Stimulated activated CD8-positive, alpha-beta memory T cell treated with anti-CD3 and anti-CD28 coated beads, Interleukin-7, amount 100 ng/mL, for 4 hours (primary cell): Measurements from ENCODE around the gene CIAO2A.
"Not testable (repeated sequence)": the region's sequence is repeated elsewhere in the genome, so short reads cannot be mapped to it uniquely, and the experiment has no call there.

Experiments used
- DNase-seq, 2 donors: peaks; one replicate each; pipeline ENCODE4 v3.0.0-alpha.2; 2020; ENCODE audit warnings: low read depth in 2 of 2

CIAO2A gene

DNA sequence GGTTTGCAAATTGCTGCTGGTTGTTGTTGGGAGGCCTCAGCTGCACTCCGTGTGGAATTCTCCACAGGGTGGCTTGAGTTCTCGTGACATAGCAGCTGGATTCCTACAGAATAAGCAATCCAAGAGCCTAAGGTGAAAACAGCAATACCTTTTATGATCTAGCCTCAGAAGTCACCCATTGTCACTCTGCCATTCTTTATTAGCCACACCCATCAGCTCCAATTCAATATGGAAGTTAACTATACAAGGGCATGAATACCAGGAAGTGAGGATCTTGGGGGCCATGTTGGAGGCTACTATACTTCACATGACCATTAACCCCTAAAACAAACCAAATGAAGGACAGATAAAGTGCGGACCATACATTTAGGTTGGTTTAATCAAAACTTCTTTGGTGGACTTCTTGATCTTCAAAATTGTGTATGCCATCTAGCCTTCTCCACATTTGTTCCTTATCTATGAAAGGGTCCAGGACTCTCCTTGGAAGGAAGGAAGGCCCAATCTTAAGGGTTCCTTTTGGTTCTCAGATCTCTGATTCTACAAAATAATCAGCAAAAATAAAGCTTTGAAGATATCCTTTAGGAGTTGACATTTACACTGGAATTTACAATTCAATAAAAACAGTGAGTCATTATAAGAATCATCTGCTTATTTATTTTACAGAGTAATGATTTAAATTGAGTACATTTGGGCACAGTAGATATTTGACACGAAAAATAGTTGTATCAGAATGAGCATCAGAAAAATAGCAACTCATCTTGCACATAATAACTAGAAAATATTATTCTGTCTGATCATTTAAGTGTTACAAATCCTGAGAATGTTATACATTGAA lies 21.5 kb downstream of the CIAO2A start:
- DNase-seq: no peak

DNA sequence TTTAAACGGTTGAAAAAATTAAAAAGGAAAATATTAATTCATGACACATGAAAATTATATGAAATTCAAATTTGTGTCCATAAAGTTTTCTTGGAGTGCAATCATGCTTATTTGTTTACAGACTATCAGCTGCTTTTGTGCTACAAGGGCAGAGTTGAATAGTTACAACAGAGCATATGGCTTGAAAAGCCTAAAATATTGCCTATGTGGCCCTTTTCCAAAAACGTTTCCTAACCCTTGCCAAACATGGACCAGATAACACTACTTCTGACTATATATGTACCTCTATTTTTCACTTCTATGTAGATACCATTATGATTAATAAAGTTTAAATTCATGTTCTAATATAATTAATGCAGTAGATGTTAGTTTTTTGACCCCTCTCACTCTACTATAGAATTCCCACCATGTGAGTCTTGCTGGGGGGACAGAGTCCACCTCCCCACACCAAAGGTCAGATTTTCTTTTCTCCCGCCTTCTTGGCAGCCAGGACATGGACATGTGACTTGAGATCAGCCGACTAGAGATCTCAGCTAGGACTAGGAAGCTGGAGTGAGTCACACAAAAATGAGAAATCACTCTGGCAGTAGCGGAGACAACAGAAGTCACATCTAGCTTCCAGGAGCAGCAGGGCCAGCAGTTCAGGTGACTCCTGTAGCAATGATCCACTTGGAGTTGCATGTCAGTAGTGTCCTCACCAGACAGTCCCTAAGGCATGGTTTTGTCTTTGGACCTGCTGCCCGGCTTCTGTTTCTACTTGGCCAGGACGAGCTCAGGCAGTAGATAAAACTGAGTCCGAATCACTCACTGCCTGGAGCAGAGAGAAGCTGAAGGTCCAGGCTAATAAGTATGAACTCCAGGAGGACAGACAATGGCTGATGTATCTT lies 22.4 kb downstream of the CIAO2A start:
- DNase-seq: no peak

GRCh38 chr15:64070106-64070505 lies 23.5 kb downstream of the CIAO2A start:
- DNase-seq: no peak

DNA sequence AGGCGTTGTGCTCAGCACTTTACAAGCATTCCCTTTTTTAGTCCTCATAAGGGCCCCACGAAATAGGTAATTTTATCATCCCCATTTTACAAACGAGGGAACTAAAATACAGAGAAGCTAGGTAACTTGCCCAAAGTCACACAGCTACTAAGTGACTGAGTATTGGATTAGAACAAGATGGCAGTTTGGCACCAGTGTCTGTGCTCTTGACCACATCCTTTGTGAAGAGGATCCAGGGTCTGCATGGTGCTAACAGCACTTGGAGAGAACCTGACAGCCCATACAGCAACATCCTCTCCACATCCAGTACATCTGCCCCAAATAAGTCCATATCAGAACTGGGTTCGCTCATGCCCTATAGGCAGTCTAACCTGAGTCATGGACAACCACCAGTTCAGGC lies 25.5 kb downstream of the CIAO2A start:
- no peak for DNase-seq

GRCh38 chr15:64067564-64068030 lies 26.0 kb downstream of the CIAO2A start:
- peak; percentile 25 to 56 for DNase-seq

DNA sequence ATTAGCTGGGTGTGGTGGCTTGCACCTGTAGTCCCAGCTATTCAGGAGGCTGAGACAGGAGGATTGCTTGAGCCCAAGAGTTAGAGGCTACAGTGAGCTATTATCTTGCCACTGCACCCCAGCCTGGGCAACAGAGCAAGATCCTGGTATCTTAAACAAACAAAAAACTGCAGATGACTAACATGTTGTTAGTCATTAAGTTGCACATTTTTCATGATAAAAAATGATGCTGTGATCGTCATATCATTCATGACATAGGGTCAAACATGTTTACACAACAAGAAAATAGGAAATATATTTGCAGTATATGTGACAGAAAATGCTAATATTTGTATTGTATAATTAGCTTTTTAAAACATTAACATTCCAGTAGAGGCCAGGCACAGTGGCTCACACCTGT lies 27.2 kb downstream of the CIAO2A start:
- no peak for DNase-seq

DNA sequence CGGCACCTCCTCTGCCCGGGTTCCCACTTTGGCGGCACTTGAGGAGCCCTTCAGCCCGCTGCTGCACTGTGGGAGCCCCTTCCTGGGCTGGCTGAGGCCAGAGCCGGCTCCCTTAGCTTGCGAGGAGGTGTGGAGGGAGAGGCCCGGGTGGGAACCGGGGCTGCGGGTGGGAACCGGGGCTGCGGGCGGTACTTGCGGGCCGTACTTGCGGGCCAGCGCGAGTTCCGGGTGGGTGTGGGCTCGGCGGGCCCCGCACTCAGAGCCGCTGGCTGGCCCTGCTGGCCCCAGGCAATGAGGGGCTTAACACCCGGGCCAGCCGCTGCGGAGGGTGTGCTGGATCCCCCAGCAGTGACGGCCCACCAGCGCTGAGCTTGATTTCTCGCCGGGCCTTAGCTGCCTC lies 32.9 kb downstream of the CIAO2A start:
- DNase-seq: no peak

DNA sequence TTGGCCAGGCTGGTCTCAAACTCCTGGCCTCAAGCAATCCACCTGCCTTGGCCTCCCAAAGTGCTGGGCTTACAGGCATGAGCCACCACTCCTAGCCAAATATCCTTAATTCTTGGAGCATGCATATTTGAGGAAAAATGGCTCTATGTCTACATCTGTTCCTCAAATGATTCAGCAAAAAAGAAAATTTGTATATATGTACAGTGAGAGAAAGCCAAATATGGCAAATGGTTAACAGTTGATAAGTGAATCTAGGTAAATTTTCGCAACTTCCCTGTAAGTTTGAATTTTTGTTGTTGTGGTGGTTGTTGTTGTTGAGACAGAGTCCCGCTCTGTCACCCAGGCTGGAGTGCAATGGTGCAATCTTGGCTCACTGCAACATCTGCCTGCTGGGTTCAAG lies 34.5 kb downstream of the CIAO2A start:
- not testable (repeated sequence) for DNase-seq

DNA sequence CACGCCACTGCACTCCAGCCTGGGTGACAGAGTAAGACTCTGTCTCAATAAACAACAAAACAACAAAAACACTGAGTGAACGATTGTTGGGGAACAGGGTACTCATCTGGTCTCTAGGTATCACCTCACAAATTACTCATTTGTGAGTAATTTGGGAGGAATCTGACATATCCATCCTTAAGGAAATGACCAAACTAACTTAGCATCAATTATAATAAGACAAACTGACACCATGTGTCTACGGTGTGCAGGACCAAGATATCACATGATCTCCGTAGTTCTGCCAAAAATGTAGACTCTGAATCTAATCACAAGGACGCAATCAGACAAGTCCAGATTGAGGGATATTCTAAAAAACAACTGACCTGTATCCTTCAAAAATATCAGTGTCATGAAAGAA lies 35.4 kb downstream of the CIAO2A start:
- DNase-seq: no peak

- not testable (repeated sequence) for DNase-seq
Measured at GRCh38 chr15:64053674-64054073, 40.0 kb downstream of the CIAO2A start.

DNA sequence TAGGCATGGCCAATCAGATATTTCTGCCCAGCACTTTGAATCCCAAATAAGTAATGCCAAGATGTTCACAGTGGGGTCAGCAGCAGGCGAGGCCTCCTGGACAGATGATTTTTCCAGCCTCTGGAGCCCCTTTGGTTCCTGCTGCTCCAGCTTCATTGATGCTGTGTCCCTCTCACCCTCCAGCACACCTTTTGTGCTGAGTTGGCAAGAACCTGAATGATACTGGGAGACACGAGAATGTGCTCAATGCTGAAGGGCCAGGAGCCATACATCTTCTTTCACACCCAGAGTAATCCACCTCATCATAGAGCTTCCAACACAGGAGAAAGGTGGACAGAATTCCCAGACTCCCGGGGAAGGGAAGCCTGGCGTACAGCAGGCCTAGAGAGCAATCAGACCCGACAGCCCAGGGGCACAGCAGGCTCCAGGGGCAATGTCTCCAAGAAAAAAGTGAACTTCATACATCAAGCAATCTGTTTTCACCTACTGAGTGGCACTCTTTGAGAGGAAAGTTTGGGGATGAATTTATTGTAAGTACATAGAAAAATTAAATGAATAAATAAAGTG lies 40.6 kb downstream of the CIAO2A start:
- no peak for DNase-seq

DNA sequence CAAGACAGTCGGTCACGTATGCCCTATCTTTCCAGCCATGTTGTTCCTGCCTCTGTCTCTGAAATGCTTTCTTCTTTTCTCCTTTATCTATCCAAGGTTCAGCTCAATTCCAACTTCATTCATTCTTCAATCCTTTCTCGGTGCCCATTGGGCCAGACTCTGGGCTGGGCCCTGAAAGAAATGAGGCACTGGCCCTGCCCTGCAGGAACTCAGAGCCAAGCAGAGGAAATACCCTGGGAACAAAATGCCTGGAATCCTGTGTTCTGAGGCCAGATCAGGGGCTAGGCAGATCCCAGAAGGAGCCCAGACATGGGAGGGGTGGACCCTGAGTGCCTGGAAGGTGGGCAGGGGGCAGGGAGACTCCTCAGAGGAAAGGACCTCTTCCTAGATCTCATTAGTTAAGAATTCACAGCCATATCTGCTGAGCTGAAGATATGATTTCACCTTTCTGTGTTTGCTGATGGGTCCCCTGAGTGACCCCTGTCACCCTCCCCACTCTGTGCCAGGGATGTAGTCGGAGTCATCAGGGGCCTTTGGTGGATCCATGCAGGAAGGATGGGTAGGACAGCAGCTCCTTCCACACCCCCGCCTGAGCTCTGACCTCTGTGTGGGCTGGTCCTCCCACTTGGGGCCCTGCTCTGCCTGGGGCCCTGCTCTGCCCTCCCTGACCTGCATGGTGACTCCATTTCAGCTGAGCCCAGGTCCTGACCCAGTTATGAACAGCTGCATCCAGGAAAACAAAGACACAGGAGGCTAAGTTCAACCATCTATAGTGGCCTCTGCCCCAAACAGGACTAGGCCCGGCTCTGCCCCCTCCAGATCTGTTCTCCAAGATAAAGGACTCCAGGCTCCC lies 42.0 kb downstream of the CIAO2A start:
- no peak for DNase-seq

DNA sequence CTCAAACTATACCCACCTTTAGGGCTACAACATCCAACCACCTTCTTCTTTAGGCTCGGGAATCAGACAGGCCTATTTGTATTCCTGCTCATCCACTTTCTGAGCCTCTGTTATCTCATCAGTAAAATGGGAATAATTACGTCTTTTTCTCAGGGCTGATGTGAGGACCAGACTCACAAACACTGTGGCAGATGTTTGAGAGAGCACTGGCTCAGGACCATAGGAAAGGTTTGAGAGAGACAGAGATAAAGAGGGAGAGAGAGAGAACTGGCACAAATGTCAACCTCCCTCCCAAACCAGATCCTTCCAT lies 42.6 kb downstream of the CIAO2A start:
- DNase-seq: no peak

GRCh38 chr15:64050281-64051092 lies 43.2 kb downstream of the CIAO2A start:
- DNase-seq: no peak

GRCh38 chr15:64048781-64049460 lies 44.7 kb downstream of the CIAO2A start:
- DNase-seq: no peak

GRCh38 chr15:64046421-64047153 lies 47.1 kb downstream of the CIAO2A start, which contains the start of gene DAPK2:
TSS of gene DAPK2 (minus strand) at chr15:64046485. CDS start at chr15:64040261, 6,224 bp downstream.
- DNase-seq: peak; percentile 9 to 65

DNA sequence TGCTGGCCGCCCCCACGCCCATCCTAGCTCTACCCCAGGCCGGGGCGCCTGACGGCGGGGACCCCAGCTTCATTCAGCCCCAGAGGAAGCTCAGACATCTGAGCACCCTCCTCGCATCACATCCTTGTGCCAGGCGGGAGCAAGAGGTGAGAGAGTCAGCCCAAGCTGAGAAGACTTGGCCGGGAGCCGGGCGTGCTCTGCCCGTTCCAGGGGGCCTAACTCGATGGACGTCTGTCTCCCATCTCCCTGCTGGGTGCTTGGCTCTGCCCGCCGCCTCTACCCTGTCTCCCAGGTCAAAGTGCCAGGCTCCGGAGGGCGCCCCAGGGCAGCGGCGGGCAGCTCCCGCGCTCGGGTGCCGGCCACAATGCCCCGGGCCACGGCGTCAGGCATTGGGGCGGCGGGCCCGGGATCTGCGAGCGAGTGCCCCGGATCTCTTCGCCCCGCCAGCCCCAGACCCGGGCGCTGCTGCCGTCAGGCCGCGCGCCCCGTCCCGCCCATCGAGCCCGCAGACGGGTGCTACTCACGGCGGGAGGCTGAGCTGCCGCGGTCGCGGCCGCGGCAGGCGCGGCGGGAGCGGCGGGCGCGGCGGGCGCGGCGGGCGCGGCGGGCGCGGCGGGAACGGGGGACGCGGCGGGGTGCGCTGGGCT lies 47.7 kb downstream of the CIAO2A start:
- DNase-seq: no peak

- no peak for DNase-seq
Measured at GRCh38 chr15:64045101-64045435, 48.6 kb downstream of the CIAO2A start.
